Measurements from ENCODE around the gene BEST3. TPM values are rescaled to one million over a fixed set of nuclear protein-coding genes. Genes with fewer than 3 reads are reported as not detected.

The BEST3 gene
- total RNA-seq (2014; rRNA removed; shearing (Covaris generic)): not detected in 2 replicates
- not detected in 2 replicates for polyA plus RNA-seq (2015; cell fraction: cytosol; rRNA removed)
- not detected in 2 replicates for polyA plus RNA-seq (2015; cell fraction: nucleus; rRNA removed)

- in situ Hi-C loops (cut with HindIII; ENCODE audit: low pct_unique_long_range_greater_than_20kb, low sequenced_read_pairs): no loop called here
Measured at GRCh38 chr12:69698769-69699540, at the start of gene BEST3. TSS of gene BEST3 (minus strand) at chr12:69699303. CDS start at chr12:69697798, 1,505 bp downstream.

DNA sequence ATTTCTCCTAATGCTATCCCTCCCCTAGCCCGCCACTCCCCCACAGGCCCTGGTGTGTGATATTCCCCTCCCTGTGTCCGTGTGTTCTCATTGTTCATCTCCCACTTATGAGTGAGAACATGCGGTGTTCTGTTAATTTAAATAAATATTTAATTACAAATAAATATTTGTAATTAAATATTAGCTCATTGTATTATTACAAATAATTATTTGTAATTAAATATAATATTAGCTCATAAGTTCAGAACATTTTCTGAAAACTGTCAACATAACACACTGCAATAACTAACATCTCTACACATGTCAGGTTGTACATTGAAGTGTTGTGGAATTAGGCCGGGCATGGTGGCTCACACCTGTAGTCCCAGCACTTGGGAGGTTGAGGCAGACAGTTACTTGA, 45.0 kb upstream of the BEST3 start:
- DNase-seq (ENCODE audit: low read depth, low spot score): no peak
- in situ Hi-C loops (cut with HindIII; ENCODE audit: low pct_unique_long_range_greater_than_20kb, low sequenced_read_pairs): no loop called here

More at GRCh38 chr12:69698769-69699540, at the start of gene BEST3:
- no peak for DNase-seq (ENCODE audit: low read depth, low spot score)

DNA sequence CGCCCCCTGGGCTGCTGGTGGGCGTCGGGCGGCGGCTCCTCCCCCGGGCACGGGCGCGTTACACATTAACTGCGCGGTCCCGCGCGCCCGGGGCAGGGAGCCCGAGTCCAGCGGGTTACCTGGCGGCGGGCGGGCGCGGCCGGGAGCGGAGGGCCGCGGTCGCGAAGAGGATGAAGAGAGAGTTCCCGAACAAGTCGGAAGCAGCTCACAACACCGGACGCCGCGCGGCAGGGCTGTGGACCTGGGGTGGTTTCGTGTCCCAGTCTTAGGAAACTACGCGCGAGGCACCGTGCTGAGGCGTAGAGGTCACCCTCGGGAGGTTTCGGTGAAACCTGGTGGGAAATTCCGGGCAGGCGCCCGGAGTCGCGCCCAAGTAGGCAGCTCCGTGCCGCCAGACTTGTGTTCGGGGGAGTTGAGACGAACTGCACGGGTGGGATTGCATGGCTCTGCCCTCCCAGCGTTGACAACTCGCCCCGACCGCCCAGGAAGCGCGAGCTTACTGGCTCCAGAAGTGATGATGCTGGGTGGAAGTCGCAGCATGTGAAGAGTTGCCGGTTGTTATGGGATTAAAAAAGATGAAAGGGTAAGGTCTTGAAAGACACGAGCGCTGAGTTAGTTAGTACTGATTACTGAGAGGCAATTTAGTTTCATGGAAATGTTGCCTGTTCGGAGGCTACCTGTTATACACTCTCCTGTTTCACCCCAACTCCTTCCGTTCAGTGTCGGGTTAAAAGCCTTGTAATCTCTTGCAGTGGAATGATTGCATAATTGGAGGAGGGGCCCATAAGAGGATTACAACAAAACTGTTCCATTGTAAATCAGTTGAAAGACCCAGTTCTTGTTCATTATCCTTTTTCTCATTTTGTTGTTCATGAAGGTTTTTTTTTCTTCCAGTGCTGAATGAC, 40.4 kb upstream of the BEST3 start:
- in situ Hi-C loops (cut with HindIII; ENCODE audit: low pct_unique_long_range_greater_than_20kb, low sequenced_read_pairs): no loop called here
- DNase-seq (ENCODE audit: low read depth, low spot score): peak; percentile 23

DNA sequence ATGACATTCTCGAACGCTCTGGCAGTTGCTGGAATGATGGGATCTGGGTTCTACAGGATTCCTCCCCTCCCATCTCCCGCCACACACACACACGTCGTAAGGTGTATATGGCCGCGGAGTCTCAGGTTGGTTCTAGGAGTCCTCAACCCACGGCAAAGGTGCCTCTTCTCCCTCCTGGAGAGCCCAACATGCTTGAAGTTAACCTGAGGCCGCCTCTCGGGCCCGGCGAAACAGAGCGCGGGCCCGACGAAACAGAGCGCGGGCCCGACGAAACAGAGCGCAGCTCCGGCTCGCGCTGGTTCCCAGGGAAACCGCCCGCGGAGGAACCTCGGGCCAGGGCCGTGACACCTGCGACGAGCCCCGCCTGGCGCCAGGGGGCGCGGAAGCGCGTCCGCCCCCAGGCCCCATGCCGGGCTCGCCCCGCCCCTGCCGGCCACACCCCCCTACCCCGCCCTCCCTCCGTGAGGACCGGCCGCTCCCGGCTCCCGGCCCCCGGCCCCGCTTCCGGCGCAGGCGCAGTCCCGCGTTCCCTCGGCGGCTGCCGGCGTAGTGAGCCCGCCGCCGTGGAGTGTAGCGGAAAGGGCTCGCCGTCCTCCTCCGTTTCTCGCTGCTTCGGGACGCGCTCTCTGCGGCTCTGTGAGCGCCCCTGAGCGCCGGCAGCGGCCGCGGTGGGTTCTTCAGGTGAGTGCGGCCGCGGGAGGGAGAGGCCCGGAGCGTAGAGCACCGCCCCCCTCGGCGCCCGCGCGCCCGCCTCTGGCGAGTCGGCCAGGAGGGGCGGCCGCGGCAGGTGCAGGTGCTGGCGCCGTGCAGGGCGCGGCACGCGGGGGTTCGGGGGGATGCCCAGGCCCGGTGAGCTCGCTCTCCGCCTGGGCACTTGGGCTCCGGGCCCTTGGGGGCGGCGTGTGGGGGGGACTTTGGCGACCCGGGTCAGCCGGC, 39.5 kb upstream of the BEST3 start, which contains the start of gene RAB3IP:
RAB3IP (plus strand) TSS at position 510 of the 936 bp plus-strand sequence. CDS start 16,549 bp downstream, outside the sequence.
- DNase-seq (ENCODE audit: low read depth, low spot score): peak; percentile 81
- in situ Hi-C loops (cut with HindIII; ENCODE audit: low pct_unique_long_range_greater_than_20kb, low sequenced_read_pairs): no loop called here

- DNase-seq (ENCODE audit: low read depth, low spot score): no peak
- in situ Hi-C loops (cut with HindIII; ENCODE audit: low pct_unique_long_range_greater_than_20kb, low sequenced_read_pairs): no loop called here
Measured at GRCh38 chr12:69733638-69734037, 34.5 kb upstream of the BEST3 start.

- no peak for DNase-seq (ENCODE audit: low read depth, low spot score)
- in situ Hi-C loops (cut with HindIII; ENCODE audit: low pct_unique_long_range_greater_than_20kb, low sequenced_read_pairs): no loop called here
Measured at GRCh38 chr12:69732088-69732487, 33.0 kb upstream of the BEST3 start.

DNA sequence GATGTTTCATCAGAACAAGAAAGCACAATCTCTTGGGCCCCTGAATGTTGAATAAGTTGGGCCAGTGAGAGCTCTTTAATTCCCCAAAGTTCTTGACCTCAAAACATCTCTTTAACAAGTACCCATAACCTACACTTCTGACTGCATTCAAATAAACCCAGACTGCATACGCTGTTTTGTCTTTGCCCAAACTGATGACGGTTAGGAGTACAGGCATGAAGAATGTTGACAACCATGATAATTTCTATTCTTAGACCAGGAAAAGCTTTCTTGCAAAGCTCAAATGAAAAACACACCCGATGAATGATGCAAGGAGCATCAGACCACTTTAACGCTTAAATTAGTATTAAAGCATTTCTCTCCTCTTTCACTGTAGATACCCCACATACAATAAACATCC, 27.8 kb upstream of the BEST3 start:
- no peak for DNase-seq (ENCODE audit: low read depth, low spot score)
- in situ Hi-C loops (cut with HindIII; ENCODE audit: low pct_unique_long_range_greater_than_20kb, low sequenced_read_pairs): no loop called here

- in situ Hi-C loops (cut with HindIII; ENCODE audit: low pct_unique_long_range_greater_than_20kb, low sequenced_read_pairs): no loop called here
- no peak for DNase-seq (ENCODE audit: low read depth, low spot score)
Measured at GRCh38 chr12:69720750-69721149, 21.6 kb upstream of the BEST3 start.

DNA sequence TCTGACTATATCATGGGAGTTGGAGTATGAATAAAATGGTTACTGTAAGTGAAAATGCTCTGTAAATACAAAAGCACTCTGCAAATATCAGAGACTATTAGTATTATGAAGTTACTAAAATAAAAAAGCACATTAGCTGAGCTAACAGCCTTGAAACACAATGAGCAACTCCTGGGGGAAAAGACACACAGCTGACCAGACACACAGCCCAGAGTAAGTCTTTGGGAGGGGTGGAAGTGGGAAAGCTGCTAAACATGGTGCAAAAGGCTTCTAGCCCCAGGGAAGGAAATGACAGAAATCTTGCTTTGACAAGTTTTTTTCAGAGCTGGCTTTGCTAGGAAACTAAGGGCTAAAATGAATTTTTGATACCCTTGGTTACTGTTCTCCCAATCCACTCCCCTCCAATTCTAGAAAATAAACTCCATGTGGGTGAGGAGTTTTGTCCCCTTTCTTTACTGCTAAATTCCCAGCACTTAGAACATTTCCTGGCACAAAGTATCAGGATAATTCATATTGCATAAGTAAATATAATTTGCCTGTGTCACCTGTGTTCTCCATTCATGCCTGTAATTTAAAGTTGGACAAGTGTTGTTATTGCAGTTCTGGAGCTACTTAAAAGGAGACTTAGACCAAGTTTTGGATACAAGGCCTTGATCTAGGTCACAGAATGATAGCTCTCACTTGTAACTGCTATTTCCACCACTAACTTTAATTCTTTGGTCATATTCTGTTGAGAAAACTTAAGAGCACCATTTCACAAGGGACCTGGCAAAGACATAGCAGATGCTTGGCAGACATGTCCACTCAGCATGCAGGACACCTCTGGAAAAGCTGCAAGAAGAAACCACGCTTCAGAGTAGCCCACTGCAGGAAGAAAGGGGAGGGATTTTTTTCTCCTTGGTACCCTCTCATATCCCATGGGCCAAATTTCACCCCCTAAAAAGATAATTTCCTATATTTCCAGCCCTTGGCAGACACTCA, 20.5 kb upstream of the BEST3 start:
- in situ Hi-C loops (cut with HindIII; ENCODE audit: low pct_unique_long_range_greater_than_20kb, low sequenced_read_pairs): no loop called here
- DNase-seq (ENCODE audit: low read depth, low spot score): no peak

- in situ Hi-C loops (cut with HindIII; ENCODE audit: low pct_unique_long_range_greater_than_20kb, low sequenced_read_pairs): no loop called here
- DNase-seq (ENCODE audit: low read depth, low spot score): no peak
Measured at GRCh38 chr12:69714542-69714941, 15.4 kb upstream of the BEST3 start.

DNA sequence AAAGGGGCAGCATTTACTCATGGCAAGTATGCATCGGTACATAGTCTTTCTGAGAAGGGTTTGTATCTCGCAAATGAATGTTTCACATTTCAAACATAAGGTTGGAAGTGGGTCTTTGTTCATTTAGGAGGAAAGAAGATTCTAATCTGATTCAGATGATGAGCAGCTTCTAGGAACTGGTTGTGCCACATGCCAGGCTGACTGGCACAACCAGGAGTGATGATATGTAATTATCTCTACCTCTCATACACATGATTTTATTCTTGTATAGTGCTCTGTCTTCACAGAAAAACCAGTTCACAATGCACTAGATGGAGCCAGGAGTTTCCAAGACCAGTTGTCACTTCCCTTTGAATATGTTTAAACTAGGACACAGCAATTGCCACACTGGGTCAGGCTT, 13.7 kb upstream of the BEST3 start:
- no peak for DNase-seq (ENCODE audit: low read depth, low spot score)
- in situ Hi-C loops (cut with HindIII; ENCODE audit: low pct_unique_long_range_greater_than_20kb, low sequenced_read_pairs): no loop called here

DNA sequence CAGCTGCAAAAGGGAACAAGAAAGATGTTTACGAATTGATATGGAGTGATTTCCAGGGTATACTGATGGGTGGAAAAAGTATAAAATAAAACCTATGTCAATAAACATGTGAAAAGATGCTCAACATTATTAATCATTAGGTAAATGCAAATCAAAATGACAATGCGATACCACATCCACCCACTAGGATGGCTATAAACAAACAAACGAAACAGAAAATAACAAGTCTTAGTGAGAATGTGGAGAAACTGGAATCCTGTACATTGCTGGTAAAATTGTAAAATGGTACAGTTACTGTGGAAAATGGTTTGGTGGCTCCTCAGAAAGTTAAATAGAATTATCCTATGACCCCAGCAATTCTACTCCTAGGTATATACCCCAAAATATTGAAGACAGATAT, 9.5 kb upstream of the BEST3 start:
- DNase-seq (ENCODE audit: low read depth, low spot score): no peak
- in situ Hi-C loops (cut with HindIII; ENCODE audit: low pct_unique_long_range_greater_than_20kb, low sequenced_read_pairs): no loop called here

DNA sequence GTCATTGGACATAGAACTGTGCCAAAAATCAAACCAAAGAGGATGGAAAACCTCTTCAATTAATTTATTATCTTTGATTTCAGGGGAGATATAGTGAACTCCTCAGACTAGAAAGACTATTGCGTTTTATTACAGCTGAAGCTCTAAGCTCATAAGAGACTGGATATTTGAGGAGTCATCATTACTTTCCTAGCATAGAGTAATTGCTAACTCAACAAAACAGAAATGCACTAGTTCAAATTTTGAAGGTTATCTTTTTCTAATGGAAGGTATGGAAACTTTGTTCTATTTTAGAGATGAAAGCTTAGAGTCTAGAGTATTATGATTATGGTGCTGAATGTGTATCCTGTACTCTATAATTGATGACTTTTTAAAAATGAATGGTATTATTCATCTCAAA, 5.3 kb upstream of the BEST3 start:
- DNase-seq (ENCODE audit: low read depth, low spot score): no peak
- in situ Hi-C loops (cut with HindIII; ENCODE audit: low pct_unique_long_range_greater_than_20kb, low sequenced_read_pairs): no loop called here

DNA sequence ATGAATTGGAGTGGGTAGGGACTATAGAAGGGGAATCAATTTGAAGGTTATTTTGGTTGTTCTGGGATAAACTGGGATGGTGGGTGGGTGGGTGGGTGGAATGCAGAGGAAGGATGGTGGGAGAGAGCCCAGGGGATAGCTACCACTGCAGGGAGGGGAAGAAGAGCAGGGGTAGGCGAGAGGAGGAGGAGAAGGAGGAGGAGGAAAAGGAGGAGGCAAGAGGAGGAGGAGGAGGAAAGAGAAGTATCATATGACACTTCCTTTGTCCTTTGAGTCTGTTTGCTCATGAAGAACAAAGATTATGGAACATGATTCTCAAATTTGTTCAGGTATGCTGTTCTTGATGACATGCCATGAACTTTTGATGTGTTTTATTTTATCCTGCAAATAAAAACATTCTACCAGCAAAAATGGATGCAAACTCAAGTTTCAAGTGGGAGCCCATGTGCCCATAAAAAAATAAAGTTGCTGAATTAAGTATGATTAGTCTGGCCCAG, 4.1 kb upstream of the BEST3 start:
- in situ Hi-C loops (cut with HindIII; ENCODE audit: low pct_unique_long_range_greater_than_20kb, low sequenced_read_pairs): no loop called here

DNA sequence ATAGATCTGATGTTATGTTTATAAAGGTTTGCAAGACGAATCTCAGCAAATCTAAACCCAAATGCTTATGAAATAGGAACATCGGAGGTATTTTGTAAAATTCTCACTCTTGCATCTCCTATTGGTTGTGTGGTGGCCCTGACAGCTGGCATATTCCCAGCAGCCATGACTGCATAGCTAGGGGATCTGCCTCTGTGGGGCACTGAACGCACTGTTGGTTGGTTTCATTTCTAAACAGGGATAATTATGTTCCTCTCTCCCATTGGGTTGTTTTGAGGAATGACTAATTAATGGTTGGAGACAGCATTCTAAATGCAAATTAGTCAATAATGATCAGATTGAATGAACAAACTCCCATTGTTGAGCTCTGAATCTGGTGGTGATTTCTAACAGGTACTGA, 2.7 kb upstream of the BEST3 start:
- no peak for DNase-seq (ENCODE audit: low read depth, low spot score)
- in situ Hi-C loops (cut with HindIII; ENCODE audit: low pct_unique_long_range_greater_than_20kb, low sequenced_read_pairs): no loop called here

More for the DNA sequence above, 4.1 kb upstream of the BEST3 start:
- no peak for DNase-seq (ENCODE audit: low read depth, low spot score)

DNA sequence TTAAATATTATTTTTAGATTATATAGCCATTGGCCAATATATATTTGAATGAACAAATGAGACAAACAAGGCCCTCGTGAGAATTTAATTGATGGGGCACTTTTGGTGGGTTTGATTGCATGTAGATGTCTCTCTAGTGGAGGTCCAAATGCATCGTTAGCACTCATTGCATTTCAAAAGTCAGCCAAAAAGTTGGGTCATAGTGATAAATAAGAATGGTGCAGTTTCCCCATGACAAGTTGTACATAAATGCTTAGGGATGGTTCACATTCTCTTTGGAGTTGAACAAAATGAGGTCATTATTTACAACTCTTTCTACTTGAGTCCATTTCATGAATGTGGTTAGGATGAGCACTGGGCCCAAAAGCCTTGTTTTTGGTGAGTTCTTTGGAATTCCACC, 1.0 kb downstream of the BEST3 start:
- in situ Hi-C loops (cut with HindIII; ENCODE audit: low pct_unique_long_range_greater_than_20kb, low sequenced_read_pairs): no loop called here
- DNase-seq (ENCODE audit: low read depth, low spot score): no peak

Measured in SK-MEL-5 (cell line).